GM23338 (cell line): ENCODE data around the gene KLHL21. TPM values are rescaled to one million over a fixed set of nuclear protein-coding genes. Genes with fewer than 3 reads are reported as not detected.

Source experiments
- ATAC-seq: fragments of 200-7000 bp; cut with Tn5 transposase; 3 replicates; pipeline ENCODE4 v1.9.1; 2020
- DNase-seq: peaks from one replicate; pipeline ENCODE4 v3.0.0-alpha.2; 2015; ENCODE audit warnings: low spot score
- H2AFZ ChIP-seq: fragments of 200-600 bp; sonication (generic); 2 replicates; pipeline ENCODE4 v1.8.0; 2016; ENCODE audit warnings: antibody characterized with exemption, mild to moderate bottlenecking, moderate library complexity
- H3F3A ChIP-seq: fragments of 200-600 bp; sonication (generic); replicated peaks from 2 replicates; pipeline ENCODE4 v1.8.0; 2017; ENCODE audit warnings: antibody characterized with exemption, mixed run types, low read depth
- H3K27ac ChIP-seq: fragments of 200-600 bp; sonication (generic); 2 replicates; pipeline ENCODE4 v1.6.1; 2016; ENCODE audit warnings: low read depth
- H3K27me3 ChIP-seq: fragments of 200-600 bp; sonication (generic); 2 replicates; pipeline ENCODE4 v1.8.0; 2016; ENCODE audit warnings: mild to moderate bottlenecking, mixed run types, moderate library complexity; ENCODE audit not compliant: insufficient read depth
- H3K36me3 ChIP-seq: fragments of 200-600 bp; sonication (generic); 2 replicates; pipeline ENCODE4 v1.8.0; 2016; ENCODE audit warnings: mild to moderate bottlenecking; ENCODE audit not compliant: insufficient read depth
- H3K4me1 ChIP-seq: fragments of 200-600 bp; sonication (generic); 2 replicates; pipeline ENCODE4 v1.8.0; 2016; ENCODE audit warnings: mild to moderate bottlenecking, moderate library complexity; ENCODE audit not compliant: insufficient read depth
- H3K4me2 ChIP-seq: fragments of 200-600 bp; sonication (generic); 2 replicates; pipeline ENCODE4 v1.7.1; 2017; ENCODE audit warnings: mixed run types
- H3K4me3 ChIP-seq: fragments of 200-600 bp; sonication (generic); 2 replicates; pipeline ENCODE4 v1.6.1; 2016; ENCODE audit warnings: mixed run types
- H3K79me2 ChIP-seq: fragments of 200-600 bp; sonication (generic); replicated peaks from 2 replicates; pipeline ENCODE4 v1.8.0; 2017; ENCODE audit warnings: mild to moderate bottlenecking; ENCODE audit not compliant: insufficient read depth
- H3K9me2 ChIP-seq: fragments of 200-600 bp; sonication (generic); 2 replicates; pipeline ENCODE4 v1.8.0; 2017; ENCODE audit not compliant: insufficient read depth
- H4K20me1 ChIP-seq: fragments of 200-600 bp; sonication (generic); replicated peaks from 2 replicates; pipeline ENCODE4 v1.8.0; 2017; ENCODE audit warnings: mild to moderate bottlenecking; ENCODE audit not compliant: insufficient read depth
- H3K27ac Mint-ChIP-seq: 2 replicates; pipeline ENCODE4 v1.8.0; 2020; ENCODE audit warnings: inconsistent platforms, mild to moderate bottlenecking, moderate library complexity, mixed read lengths
- H3K27me3 Mint-ChIP-seq: 3 replicates; pipeline ENCODE4 v1.8.0; 2022; ENCODE audit warnings: low read depth, mild to moderate bottlenecking, moderate library complexity, mixed read lengths, inconsistent platforms; ENCODE audit not compliant: insufficient read depth, poor library complexity
- H3K36me3 Mint-ChIP-seq: 3 replicates; pipeline ENCODE4 v1.8.0; 2021; ENCODE audit warnings: low read depth, mild to moderate bottlenecking, inconsistent platforms, moderate library complexity, mixed read lengths
- H3K4me1 Mint-ChIP-seq: 3 replicates; pipeline ENCODE4 v1.8.0; 2020; ENCODE audit warnings: mild to moderate bottlenecking, inconsistent platforms, mixed read lengths
- H3K4me3 Mint-ChIP-seq: 3 replicates; pipeline ENCODE4 v1.8.0; 2021; ENCODE audit warnings: moderate library complexity, mild to moderate bottlenecking, inconsistent platforms, mixed read lengths
- H3K9me3 Mint-ChIP-seq: 3 replicates; pipeline ENCODE4 v1.8.0; 2020; ENCODE audit warnings: moderate library complexity, mild to moderate bottlenecking, inconsistent platforms, mixed read lengths
- CREB1 ChIP-seq: fragments of 250-450 bp; sonication (Bioruptor Pico); IDR thresholded peaks from 2 replicates; pipeline ENCODE4 v1.5.0; 2020; ENCODE audit warnings: low read depth, mild to moderate bottlenecking, moderate library complexity
- EZH2 ChIP-seq: fragments of 200-600 bp; sonication (generic); IDR thresholded peaks from one replicate; pipeline ENCODE4 v1.8.0; 2017; ENCODE audit warnings: antibody characterized with exemption, mild to moderate bottlenecking, low read depth; ENCODE audit not compliant: unreplicated experiment
- EZH2phosphoT487 ChIP-seq: fragments of 200-600 bp; sonication (generic); IDR thresholded peaks from one replicate; pipeline ENCODE4 v1.8.1; 2018; ENCODE audit warnings: antibody characterized with exemption; ENCODE audit not compliant: unreplicated experiment
- JUNB ChIP-seq: IDR thresholded peaks from one replicate; pipeline ENCODE4 v1.6.1; 2016; ENCODE audit warnings: antibody characterized with exemption; ENCODE audit not compliant: unreplicated experiment
- NANOG ChIP-seq: IDR thresholded peaks from 2 replicates; pipeline ENCODE4 v1.6.1; 2016; ENCODE audit warnings: antibody characterized with exemption, borderline replicate concordance
- POLR2AphosphoS5 ChIP-seq: IDR thresholded peaks from 2 replicates; pipeline ENCODE4 v1.6.1; 2016; ENCODE audit warnings: antibody characterized with exemption, low read depth
- STAT1 ChIP-seq: IDR thresholded peaks from one replicate; pipeline ENCODE4 v1.6.1; 2016; ENCODE audit warnings: antibody characterized with exemption; ENCODE audit not compliant: unreplicated experiment
- ZNF331 ChIP-seq: fragments of 250-450 bp; sonication (Bioruptor Pico); IDR thresholded peaks from 2 replicates; pipeline ENCODE4 v1.5.0; 2020; ENCODE audit warnings: low read depth, mild to moderate bottlenecking, moderate library complexity
- polyA plus RNA-seq: library from polyadenylated mRNA; unstranded; fragments of >200 nt; fragmentation: Nextera tagmentation; extraction: Ambion mirVana; gene quantifications from 2 replicates; pipeline ENCODE4 v1.2.1, GENCODE V29; 2016
- total RNA-seq: library from RNA; depleted of rRNA; stranded (reverse); fragments of >200 nt; shearing (Covaris generic); gene quantifications from 2 replicates; pipeline ENCODE4 v1.2.3, GENCODE V29; 2014
- TF ChIP-seq, protein P1 (sequence below), 2 experiments: fragments of 200-600 bp in 1 of 2; sonication (generic) in 1 of 2; conservative IDR thresholded peaks; 2 replicates each; pipeline versions ENCODE4 v1.5.1 to v1.6.1; 2016 to 2017; ENCODE audit warnings: antibody characterized with exemption in 2 of 2, low read depth in 2 of 2, mild to moderate bottlenecking in 2 of 2, moderate library complexity in 1 of 2
- TF ChIP-seq, protein P2 (sequence below): fragments of 250-450 bp; sonication (Bioruptor Pico); IDR thresholded peaks from 2 replicates; pipeline ENCODE4 v1.5.0; 2020; ENCODE audit warnings: mild to moderate bottlenecking, moderate library complexity
- TF ChIP-seq, protein P3 (sequence below): IDR thresholded peaks from one replicate; pipeline ENCODE4 v1.6.1; 2018; ENCODE audit warnings: antibody characterized with exemption; ENCODE audit not compliant: unreplicated experiment

Gene KLHL21
- total and polyA plus RNA-seq, 2 experiments from 2014 or later: 7.3 to 35.9 TPM

DNA sequence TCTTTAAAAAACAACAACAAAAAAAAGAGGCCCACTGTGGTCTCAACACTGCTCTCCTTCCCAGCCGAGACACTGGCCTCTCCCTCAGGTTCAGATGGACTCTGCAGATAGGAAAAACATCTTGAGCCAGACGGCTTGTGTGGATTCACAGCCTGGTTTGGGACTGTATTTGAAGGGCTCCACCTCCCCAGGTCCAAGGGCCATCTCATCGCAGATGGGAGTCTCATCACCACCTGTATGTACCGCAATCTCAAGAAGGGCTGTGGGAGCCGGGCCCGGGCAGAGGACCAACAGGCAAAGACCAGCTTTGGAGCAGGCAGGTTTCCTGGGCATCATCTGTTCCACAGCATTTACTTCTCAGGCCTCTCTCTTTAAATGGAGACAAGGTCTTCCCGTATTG lies 12.6 kb downstream of the KLHL21 start (continued):
- TF ChIP-seq, protein P1, sequence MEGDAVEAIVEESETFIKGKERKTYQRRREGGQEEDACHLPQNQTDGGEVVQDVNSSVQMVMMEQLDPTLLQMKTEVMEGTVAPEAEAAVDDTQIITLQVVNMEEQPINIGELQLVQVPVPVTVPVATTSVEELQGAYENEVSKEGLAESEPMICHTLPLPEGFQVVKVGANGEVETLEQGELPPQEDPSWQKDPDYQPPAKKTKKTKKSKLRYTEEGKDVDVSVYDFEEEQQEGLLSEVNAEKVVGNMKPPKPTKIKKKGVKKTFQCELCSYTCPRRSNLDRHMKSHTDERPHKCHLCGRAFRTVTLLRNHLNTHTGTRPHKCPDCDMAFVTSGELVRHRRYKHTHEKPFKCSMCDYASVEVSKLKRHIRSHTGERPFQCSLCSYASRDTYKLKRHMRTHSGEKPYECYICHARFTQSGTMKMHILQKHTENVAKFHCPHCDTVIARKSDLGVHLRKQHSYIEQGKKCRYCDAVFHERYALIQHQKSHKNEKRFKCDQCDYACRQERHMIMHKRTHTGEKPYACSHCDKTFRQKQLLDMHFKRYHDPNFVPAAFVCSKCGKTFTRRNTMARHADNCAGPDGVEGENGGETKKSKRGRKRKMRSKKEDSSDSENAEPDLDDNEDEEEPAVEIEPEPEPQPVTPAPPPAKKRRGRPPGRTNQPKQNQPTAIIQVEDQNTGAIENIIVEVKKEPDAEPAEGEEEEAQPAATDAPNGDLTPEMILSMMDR (conservative IDR thresholded peaks at IDR 0.05; ENCODE audit: low read depth in 2 of 2): no peak
- TF ChIP-seq, protein P2, sequence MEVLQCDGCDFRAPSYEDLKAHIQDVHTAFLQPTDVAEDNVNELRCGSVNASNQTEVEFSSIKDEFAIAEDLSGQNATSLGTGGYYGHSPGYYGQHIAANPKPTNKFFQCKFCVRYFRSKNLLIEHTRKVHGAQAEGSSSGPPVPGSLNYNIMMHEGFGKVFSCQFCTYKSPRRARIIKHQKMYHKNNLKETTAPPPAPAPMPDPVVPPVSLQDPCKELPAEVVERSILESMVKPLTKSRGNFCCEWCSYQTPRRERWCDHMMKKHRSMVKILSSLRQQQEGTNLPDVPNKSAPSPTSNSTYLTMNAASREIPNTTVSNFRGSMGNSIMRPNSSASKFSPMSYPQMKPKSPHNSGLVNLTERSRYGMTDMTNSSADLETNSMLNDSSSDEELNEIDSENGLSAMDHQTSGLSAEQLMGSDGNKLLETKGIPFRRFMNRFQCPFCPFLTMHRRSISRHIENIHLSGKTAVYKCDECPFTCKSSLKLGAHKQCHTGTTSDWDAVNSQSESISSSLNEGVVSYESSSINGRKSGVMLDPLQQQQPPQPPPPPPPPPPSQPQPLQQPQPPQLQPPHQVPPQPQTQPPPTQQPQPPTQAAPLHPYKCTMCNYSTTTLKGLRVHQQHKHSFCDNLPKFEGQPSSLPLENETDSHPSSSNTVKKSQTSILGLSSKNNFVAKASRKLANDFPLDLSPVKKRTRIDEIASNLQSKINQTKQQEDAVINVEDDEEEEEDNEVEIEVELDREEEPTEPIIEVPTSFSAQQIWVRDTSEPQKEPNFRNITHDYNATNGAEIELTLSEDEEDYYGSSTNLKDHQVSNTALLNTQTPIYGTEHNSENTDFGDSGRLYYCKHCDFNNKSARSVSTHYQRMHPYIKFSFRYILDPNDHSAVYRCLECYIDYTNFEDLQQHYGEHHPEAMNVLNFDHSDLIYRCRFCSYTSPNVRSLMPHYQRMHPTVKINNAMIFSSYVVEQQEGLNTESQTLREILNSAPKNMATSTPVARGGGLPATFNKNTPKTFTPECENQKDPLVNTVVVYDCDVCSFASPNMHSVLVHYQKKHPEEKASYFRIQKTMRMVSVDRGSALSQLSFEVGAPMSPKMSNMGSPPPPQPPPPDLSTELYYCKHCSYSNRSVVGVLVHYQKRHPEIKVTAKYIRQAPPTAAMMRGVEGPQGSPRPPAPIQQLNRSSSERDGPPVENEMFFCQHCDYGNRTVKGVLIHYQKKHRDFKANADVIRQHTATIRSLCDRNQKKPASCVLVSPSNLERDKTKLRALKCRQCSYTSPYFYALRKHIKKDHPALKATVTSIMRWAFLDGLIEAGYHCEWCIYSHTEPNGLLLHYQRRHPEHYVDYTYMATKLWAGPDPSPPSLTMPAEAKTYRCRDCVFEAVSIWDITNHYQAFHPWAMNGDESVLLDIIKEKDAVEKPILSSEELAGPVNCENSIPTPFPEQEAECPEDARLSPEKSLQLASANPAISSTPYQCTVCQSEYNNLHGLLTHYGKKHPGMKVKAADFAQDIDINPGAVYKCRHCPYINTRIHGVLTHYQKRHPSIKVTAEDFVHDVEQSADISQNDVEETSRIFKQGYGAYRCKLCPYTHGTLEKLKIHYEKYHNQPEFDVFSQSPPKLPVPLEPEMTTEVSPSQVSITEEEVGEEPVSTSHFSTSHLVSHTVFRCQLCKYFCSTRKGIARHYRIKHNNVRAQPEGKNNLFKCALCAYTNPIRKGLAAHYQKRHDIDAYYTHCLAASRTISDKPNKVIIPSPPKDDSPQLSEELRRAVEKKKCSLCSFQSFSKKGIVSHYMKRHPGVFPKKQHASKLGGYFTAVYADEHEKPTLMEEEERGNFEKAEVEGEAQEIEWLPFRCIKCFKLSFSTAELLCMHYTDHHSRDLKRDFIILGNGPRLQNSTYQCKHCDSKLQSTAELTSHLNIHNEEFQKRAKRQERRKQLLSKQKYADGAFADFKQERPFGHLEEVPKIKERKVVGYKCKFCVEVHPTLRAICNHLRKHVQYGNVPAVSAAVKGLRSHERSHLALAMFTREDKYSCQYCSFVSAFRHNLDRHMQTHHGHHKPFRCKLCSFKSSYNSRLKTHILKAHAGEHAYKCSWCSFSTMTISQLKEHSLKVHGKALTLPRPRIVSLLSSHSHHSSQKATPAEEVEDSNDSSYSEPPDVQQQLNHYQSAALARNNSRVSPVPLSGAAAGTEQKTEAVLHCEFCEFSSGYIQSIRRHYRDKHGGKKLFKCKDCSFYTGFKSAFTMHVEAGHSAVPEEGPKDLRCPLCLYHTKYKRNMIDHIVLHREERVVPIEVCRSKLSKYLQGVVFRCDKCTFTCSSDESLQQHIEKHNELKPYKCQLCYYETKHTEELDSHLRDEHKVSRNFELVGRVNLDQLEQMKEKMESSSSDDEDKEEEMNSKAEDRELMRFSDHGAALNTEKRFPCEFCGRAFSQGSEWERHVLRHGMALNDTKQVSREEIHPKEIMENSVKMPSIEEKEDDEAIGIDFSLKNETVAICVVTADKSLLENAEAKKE: no peak
- no peak for TF ChIP-seq NANOG
- no peak for TF ChIP-seq ZNF331 (CRISPR knock-in tag)

DNA sequence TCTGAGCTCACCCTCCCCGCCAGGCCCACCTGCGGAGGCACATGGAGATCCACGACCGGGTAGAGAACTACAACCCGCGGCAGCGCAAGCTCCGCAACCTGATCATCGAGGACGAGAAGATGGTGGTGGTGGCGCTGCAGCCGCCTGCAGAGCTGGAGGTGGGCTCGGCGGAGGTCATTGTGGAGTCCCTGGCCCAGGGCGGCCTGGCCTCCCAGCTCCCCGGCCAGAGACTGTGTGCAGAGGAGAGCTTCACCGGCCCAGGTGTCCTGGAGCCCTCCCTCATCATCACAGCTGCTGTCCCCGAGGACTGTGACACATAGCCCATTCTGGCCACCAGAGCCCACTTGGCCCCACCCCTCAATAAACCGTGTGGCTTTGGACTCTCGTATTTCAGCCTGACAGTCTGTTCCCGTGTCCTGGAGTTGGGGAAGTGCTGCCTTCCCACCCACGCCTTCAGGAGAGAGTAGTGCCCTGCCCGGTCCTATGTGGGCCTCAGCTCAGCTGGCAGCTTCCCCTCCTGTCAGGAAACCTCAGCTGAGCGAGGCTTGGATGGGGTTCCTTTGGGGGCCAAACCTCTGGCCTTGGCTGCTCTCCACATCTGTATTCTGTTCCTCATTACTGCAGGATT lies 13.7 kb downstream of the KLHL21 start:
- ATAC-seq (no peak), DNase-seq (no peak)
- Mint-ChIP-seq H3K9me3 (no peaks in the 10 kb centered on the region), H3K27me3 (peaks cover 21% of the 10 kb centered on the region), H3K27ac (no peak overlapping the region; the same call in 1 of the 2 replicates), H3K36me3 (peaks cover 24% of the 10 kb centered on the region), H3K4me3 (no peak overlapping the region), H3K4me1 (peaks cover 6% of the 10 kb centered on the region; the same call in 1 of the 3 replicates)
- Histone ChIP-seq H3K36me3 (no peaks in the 10 kb centered on the region), H4K20me1 (peaks cover 23% of the 10 kb centered on the region; the same call in 1 of the 2 replicates), H3F3A (peaks cover 14% of the 10 kb centered on the region; the same call in 1 of the 2 replicates), H3K79me2 (0 out of 2 replicates have a peak, but pooled peaks cover 2% of the 10 kb centered on the region), H3K4me3 (no peak overlapping the region), H3K4me1 (no peaks in the 10 kb centered on the region), H2AFZ (no peak overlapping the region), H3K4me2 (no peak overlapping the region), H3K27ac (peak overlapping the region; percentile 69), H3K9me2 (no peaks in the 10 kb centered on the region), H3K27me3 (no peaks in the 10 kb centered on the region)
- TF ChIP-seq CREB1 (CRISPR knock-in tag) (no peak), ZNF331 (CRISPR knock-in tag) (no peak), JUNB (no peak), NANOG (no peak), POLR2AphosphoS5 (no peak), EZH2 (no peak), EZH2phosphoT487 (no peak), STAT1 (no peak)
- TF ChIP-seq, protein P3, sequence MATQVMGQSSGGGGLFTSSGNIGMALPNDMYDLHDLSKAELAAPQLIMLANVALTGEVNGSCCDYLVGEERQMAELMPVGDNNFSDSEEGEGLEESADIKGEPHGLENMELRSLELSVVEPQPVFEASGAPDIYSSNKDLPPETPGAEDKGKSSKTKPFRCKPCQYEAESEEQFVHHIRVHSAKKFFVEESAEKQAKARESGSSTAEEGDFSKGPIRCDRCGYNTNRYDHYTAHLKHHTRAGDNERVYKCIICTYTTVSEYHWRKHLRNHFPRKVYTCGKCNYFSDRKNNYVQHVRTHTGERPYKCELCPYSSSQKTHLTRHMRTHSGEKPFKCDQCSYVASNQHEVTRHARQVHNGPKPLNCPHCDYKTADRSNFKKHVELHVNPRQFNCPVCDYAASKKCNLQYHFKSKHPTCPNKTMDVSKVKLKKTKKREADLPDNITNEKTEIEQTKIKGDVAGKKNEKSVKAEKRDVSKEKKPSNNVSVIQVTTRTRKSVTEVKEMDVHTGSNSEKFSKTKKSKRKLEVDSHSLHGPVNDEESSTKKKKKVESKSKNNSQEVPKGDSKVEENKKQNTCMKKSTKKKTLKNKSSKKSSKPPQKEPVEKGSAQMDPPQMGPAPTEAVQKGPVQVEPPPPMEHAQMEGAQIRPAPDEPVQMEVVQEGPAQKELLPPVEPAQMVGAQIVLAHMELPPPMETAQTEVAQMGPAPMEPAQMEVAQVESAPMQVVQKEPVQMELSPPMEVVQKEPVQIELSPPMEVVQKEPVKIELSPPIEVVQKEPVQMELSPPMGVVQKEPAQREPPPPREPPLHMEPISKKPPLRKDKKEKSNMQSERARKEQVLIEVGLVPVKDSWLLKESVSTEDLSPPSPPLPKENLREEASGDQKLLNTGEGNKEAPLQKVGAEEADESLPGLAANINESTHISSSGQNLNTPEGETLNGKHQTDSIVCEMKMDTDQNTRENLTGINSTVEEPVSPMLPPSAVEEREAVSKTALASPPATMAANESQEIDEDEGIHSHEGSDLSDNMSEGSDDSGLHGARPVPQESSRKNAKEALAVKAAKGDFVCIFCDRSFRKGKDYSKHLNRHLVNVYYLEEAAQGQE: no peak
